Esophagus mucosa (tissue), 1 donor: ENCODE data around the gene ESPN. TPM values are rescaled to one million over a fixed set of nuclear protein-coding genes. Genes with fewer than 3 reads are reported as not detected.
"Not testable (repeated sequence)": the region's sequence is repeated elsewhere in the genome, so short reads cannot be mapped to it uniquely, and the experiment has no call there.

ENCODE experiments used
- ATAC-seq: fragments of 200-7000 bp; cut with Tn5 transposase; one replicate; pipeline ENCODE4 v1.9.1; 2020
- total RNA-seq: library from RNA; stranded (reverse); gene quantifications from one replicate; pipeline ENCODE4 v1.2.4, GENCODE V29; 2023
- donor health status: DM: yes; HTN: yes; CAD: no.

Gene ESPN
- total RNA-seq, 1 donor from 2014 or later: 33.4 TPM

GRCh38 chr1:6447818-6448748, 23.5 kb downstream of the ESPN start:
- ATAC-seq: peak; percentile 21

- peak; percentile 2 for ATAC-seq
Measured at GRCh38 chr1:6448749-6449631, 24.4 kb downstream of the ESPN start.

- no peak for ATAC-seq
Measured at GRCh38 chr1:6450005-6450450, 25.5 kb downstream of the ESPN start.

GRCh38 chr1:6450486-6450885, 25.9 kb downstream of the ESPN start:
- not testable (repeated sequence) for ATAC-seq

- ATAC-seq: no peak
Measured at GRCh38 chr1:6450943-6451373, 26.4 kb downstream of the ESPN start.

GRCh38 chr1:6453895-6454855, 29.6 kb downstream of the ESPN start:
- ATAC-seq: not testable (repeated sequence)

GRCh38 chr1:6454856-6455751, 30.5 kb downstream of the ESPN start:
- peak; percentile 66 for ATAC-seq

- not testable (repeated sequence) for ATAC-seq
Measured at GRCh38 chr1:6455752-6456520, 31.4 kb downstream of the ESPN start.

GRCh38 chr1:6456800-6457466, 32.4 kb downstream of the ESPN start:
- no peak for ATAC-seq

GRCh38 chr1:6459850-6460265, 35.3 kb downstream of the ESPN start:
- ATAC-seq: no peak

GRCh38 chr1:6460301-6461050, 35.9 kb downstream of the ESPN start:
- ATAC-seq: no peak

- ATAC-seq: no peak
Measured at GRCh38 chr1:6461051-6461530, 36.5 kb downstream of the ESPN start.

GRCh38 chr1:6461538-6462411, 37.2 kb downstream of the ESPN start:
- no peak for ATAC-seq

GRCh38 chr1:6462412-6463119, 38.0 kb downstream of the ESPN start:
- peak; percentile 1 for ATAC-seq

- no peak for ATAC-seq
Measured at GRCh38 chr1:6463120-6463412, 38.5 kb downstream of the ESPN start.

GRCh38 chr1:6464514-6464836, 39.9 kb downstream of the ESPN start:
- ATAC-seq: peak; percentile 19

- no peak for ATAC-seq
Measured at GRCh38 chr1:6464915-6465314, 40.3 kb downstream of the ESPN start.
